ENCODE results near the gene SSX2IP. TPM values are rescaled to one million over a fixed set of nuclear protein-coding genes. Genes with fewer than 3 reads are reported as not detected.

Gene SSX2IP
- total RNA-seq, 4 donors from 2014 or later: 2.9 to 34.3 (median 19.2) TPM

DNA sequence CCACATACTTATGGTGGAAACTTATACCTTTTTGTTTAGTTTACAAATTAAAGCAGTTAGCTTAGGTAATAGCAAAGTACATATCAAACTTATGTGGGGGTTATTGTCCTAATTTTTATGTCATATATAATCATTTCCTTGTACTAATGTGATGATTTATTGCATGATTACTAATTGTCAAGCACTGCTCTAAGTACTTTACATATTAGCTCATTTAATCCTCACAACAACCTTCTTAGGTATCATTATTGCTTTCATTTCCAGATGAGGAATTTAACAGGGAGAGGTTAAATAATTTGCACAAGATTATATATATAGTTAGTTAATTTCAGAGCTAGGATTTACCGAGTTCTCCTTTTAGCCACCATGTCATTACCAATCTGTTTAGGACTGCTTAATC lies 11.9 kb upstream of the SSX2IP start:
- intact Hi-C loops (cut with DNase I; ENCODE audit: low total_unique reads): no loop called here
- no peaks in the 10 kb centered on the region for H3K9me3 ChIP-seq
- peaks cover 0 to 5% of the 10 kb centered on the region in 2 donors for H3K4me1 ChIP-seq
- no peak overlapping the region for H3K4me3 ChIP-seq
- H3K36me3 ChIP-seq: no peaks in the 10 kb centered on the region
- no peaks in the 10 kb centered on the region for H3K27me3 ChIP-seq
- peak overlapping the region in 1 of 2 donors; percentile 61 for H3K27ac ChIP-seq
- no peak for DNase-seq
- TF ChIP-seq POLR2A (IDR thresholded peaks at IDR 0.05): no peak
- TF ChIP-seq, protein P1, sequence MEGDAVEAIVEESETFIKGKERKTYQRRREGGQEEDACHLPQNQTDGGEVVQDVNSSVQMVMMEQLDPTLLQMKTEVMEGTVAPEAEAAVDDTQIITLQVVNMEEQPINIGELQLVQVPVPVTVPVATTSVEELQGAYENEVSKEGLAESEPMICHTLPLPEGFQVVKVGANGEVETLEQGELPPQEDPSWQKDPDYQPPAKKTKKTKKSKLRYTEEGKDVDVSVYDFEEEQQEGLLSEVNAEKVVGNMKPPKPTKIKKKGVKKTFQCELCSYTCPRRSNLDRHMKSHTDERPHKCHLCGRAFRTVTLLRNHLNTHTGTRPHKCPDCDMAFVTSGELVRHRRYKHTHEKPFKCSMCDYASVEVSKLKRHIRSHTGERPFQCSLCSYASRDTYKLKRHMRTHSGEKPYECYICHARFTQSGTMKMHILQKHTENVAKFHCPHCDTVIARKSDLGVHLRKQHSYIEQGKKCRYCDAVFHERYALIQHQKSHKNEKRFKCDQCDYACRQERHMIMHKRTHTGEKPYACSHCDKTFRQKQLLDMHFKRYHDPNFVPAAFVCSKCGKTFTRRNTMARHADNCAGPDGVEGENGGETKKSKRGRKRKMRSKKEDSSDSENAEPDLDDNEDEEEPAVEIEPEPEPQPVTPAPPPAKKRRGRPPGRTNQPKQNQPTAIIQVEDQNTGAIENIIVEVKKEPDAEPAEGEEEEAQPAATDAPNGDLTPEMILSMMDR (IDR thresholded peaks at IDR 0.05): no peak

DNA sequence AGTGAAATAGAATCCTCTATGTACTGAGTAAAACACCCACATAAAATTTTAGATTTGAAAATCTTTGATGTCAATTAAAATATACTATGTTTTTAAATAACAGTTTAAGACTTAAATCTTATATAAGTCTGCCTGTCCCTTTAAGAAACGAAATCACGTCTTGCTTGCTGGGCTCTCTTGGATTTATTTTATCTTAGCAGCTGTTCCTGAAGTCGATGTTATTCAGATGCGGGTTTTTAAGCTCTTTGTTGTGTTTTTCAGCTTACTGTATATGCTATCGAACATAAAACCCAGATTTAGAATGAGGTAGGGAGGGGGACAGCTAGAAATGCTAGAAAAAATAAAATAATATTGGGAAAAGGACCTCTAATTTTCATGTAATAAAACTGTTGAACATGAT lies 11.1 kb upstream of the SSX2IP start:
- intact Hi-C loops (cut with DNase I; ENCODE audit: low total_unique reads): no loop called here
- no peaks in the 10 kb centered on the region for H3K9me3 ChIP-seq
- no peak overlapping the region for H3K4me3 ChIP-seq
- no peaks in the 10 kb centered on the region for H3K27me3 ChIP-seq
- H3K27ac ChIP-seq: peak overlapping the region; percentile 51 to 61
- H3K36me3 ChIP-seq: no peaks in the 10 kb centered on the region
- TF ChIP-seq, protein P1 (IDR thresholded peaks at IDR 0.05): no peak
- TF ChIP-seq POLR2A (IDR thresholded peaks at IDR 0.05): no peak
- H3K4me1 ChIP-seq: peaks cover 0 to 5% of the 10 kb centered on the region in 2 donors
- DNase-seq: no peak

DNA sequence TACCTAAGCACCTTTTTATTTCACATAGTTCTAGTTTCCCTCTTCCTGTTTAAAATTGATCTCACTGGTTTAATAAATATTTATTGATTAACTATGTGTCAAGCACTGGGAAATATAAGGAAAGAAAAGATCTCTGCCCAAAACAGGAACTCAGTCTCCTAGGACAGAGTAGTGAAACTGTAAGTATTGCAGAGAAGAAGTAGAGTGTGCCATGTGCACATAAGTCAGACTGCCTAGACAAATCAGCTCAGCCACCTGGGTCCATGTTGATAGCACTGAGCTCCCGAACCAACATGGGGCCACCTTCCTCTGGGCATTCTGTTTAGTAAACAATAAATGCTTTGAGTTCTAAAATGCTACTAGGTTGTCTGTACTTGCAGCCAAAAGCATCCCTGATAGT lies 9.8 kb upstream of the SSX2IP start:
- H3K9me3 ChIP-seq: no peaks in the 10 kb centered on the region
- H3K4me1 ChIP-seq: peaks cover 0 to 5% of the 10 kb centered on the region in 2 donors
- H3K27me3 ChIP-seq: no peaks in the 10 kb centered on the region
- H3K27ac ChIP-seq: no peak overlapping the region
- intact Hi-C loops (cut with DNase I; ENCODE audit: low total_unique reads): no loop called here
- no peak overlapping the region for H3K4me3 ChIP-seq
- no peak for DNase-seq
- no peaks in the 10 kb centered on the region for H3K36me3 ChIP-seq
- TF ChIP-seq, protein P1 (IDR thresholded peaks at IDR 0.05): no peak
- no peak for TF ChIP-seq POLR2A (IDR thresholded peaks at IDR 0.05)

DNA sequence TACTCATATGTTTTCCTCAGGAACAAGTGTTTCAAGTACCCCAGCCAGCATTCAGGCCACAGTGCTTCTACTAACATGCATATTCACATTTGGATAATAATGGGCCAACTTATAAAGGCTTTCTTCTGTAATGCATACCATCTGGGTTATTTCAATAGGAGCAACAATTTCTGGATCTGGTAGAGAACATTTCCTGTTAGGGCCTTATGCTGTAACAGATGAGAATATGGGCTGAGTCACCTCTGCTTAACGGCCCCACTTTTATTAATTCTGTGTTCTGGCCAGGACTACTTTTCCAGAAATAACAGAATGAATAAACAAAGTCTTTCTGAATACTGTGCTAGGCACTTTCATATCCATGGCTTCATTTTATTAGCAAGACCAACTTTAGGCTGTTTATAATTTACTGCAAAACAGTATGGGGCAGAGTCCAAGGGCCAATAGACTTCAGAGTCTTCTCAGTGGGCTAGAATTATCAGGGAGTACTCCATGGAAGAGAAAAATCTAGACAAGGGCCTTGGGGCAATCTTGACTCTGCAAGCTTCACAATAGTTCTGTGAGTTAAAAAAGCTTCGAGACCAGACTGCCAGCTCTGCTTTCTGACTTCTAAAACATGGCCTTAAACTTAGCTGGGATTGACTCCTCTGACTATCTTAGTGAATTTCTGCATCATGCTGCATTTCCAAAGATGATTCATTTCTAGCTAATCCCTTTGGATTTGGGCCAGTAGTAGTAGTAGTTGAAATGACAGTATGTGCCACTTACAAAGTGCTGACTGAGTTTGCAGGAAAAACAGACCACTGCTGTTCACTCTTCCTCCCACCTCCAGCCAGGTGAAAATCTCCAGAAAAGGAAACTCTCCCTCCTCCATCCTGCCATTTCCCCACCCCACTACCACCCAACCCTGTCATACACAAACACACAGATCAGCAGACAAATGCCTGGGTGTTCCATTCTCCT lies 8.2 kb upstream of the SSX2IP start:
- no peak overlapping the region for H3K4me3 ChIP-seq
- peak in 1 of 2 donors; percentile 31 for DNase-seq
- H3K4me1 ChIP-seq: peaks cover 0 to 5% of the 10 kb centered on the region in 2 donors
- intact Hi-C loops (cut with DNase I; ENCODE audit: low total_unique reads): no loop called here
- peak overlapping the region; percentile 66 to 70 for H3K27ac ChIP-seq
- H3K27me3 ChIP-seq: no peaks in the 10 kb centered on the region
- no peaks in the 10 kb centered on the region for H3K9me3 ChIP-seq
- TF ChIP-seq, protein P1 (IDR thresholded peaks at IDR 0.05): no peak
- no peak for TF ChIP-seq POLR2A (IDR thresholded peaks at IDR 0.05)
- no peaks in the 10 kb centered on the region for H3K36me3 ChIP-seq

DNA sequence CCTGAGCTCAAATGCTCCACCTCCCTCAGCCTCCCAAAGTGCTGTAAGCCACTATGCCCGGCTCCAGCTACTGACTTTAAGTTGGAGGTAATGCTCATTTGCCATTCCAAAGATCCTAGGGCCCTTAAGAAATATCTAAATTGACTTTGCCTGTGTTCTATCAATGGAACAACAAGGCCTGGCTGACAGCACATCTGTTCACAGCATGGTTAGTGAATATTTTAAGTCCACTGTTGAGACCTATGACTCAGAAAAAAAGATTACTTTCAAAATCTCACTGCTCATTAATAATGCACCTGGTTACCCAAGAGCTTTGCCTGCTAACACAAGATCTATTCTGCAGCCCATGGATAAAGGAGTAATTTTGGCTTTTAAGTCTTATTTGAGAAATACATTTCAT lies 3.5 kb upstream of the SSX2IP start:
- TF ChIP-seq, protein P1 (IDR thresholded peaks at IDR 0.05): no peak
- no peak for TF ChIP-seq POLR2A (IDR thresholded peaks at IDR 0.05)
- DNase-seq: no peak
- Histone ChIP-seq H3K4me3 (no peak overlapping the region), H3K9me3 (no peaks in the 10 kb centered on the region), H3K4me1 (peaks cover 0 to 5% of the 10 kb centered on the region in 2 donors), H3K27me3 (no peaks in the 10 kb centered on the region), H3K27ac (no peak overlapping the region), H3K36me3 (no peaks in the 10 kb centered on the region)
- intact Hi-C loops (cut with DNase I; ENCODE audit: low total_unique reads): no loop called here

Measured in uterus (tissue), 4 donors.